Testis (tissue), 3 donors: ENCODE data around the gene PTPRN2. TPM values are rescaled to one million over a fixed set of nuclear protein-coding genes. Genes with fewer than 3 reads are reported as not detected.

Experiments
- DNase-seq: peaks from one replicate; pipeline ENCODE4 v3.0.0-alpha.2; 2019
- H3K27ac ChIP-seq, 2 donors: fragments of 200-600 bp; sonication (generic); one replicate each; pipeline ENCODE4 v1.5.1; 2019
- H3K27me3 ChIP-seq: fragments of 200-600 bp; sonication (generic); one replicate; pipeline ENCODE4 v1.5.1; 2019
- H3K36me3 ChIP-seq: fragments of 200-600 bp; sonication (generic); one replicate; pipeline ENCODE4 v1.5.1; 2017; ENCODE audit warnings: low read depth; ENCODE audit errors: missing control alignments
- H3K4me1 ChIP-seq: fragments of 200-600 bp; sonication (generic); one replicate; pipeline ENCODE4 v1.5.1; 2019
- H3K4me3 ChIP-seq, 2 donors: fragments of 200-600 bp; sonication (generic); one replicate each; pipeline ENCODE4 v1.5.1; 2017 to 2019
- H3K9me3 ChIP-seq: fragments of 200-600 bp; sonication (generic); one replicate; pipeline ENCODE4 v1.5.1; 2017
- POLR2A ChIP-seq: fragments of 450-650 bp; IDR thresholded peaks from one replicate; pipeline ENCODE4 v1.6.1; 2017; ENCODE audit warnings: antibody characterized with exemption, mild to moderate bottlenecking, moderate library complexity
- WGBS, 2 donors: methylation state at CpG; one replicate each; pipeline ENCODE4 v1.1.5; 2018; 5-methylcytosine and 5-hydroxymethylcytosine counted together
- intact Hi-C: fragments of 100-400 bp; cut with DNase I; formaldehyde crosslinking; loops from one replicate; pipeline ENCODE4 v1.15.1; 2023; ENCODE audit warnings: low total_unique reads
- polyA plus RNA-seq: library from polyadenylated mRNA; stranded (reverse); fragments of 350-450 nt; fragmentation: Illumina TruSeq; extraction: RNeasy Lipid Tissue Mini Kit (QIAGEN cat#74804); gene quantifications from one replicate; pipeline ENCODE4 v1.2.3, GENCODE V29; 2014; ENCODE audit warnings: low read depth, low replicate concordance; ENCODE audit not compliant: insufficient read depth
- total RNA-seq, 2 donors: library from RNA; depleted of rRNA; stranded (reverse); fragments of >200 nt; gene quantifications; one replicate each; pipeline ENCODE4 v1.2.3, GENCODE V29; 2016
- TF ChIP-seq, protein P1 (sequence below), 3 experiments: fragments of 450-650 bp in 2 of 3; fragments of 200-600 bp in 1 of 3; sonication (generic) in 1 of 3; IDR thresholded peaks; one replicate each; pipeline ENCODE4 v1.5.1; 2016 to 2019; ENCODE audit warnings: antibody characterized with exemption in 3 of 3, mild to moderate bottlenecking in 2 of 3, moderate library complexity in 1 of 3

Gene PTPRN2
- total and polyA plus RNA-seq, 3 donors from 2014 or later: 9.3 to 10.8 (median 9.8) TPM

- H3K27ac ChIP-seq: no peak overlapping the region
- DNase-seq: no peak
- intact Hi-C loops: no loop called here
- H3K36me3 ChIP-seq: no peaks in the 10 kb centered on the region
- TF ChIP-seq, protein P1, sequence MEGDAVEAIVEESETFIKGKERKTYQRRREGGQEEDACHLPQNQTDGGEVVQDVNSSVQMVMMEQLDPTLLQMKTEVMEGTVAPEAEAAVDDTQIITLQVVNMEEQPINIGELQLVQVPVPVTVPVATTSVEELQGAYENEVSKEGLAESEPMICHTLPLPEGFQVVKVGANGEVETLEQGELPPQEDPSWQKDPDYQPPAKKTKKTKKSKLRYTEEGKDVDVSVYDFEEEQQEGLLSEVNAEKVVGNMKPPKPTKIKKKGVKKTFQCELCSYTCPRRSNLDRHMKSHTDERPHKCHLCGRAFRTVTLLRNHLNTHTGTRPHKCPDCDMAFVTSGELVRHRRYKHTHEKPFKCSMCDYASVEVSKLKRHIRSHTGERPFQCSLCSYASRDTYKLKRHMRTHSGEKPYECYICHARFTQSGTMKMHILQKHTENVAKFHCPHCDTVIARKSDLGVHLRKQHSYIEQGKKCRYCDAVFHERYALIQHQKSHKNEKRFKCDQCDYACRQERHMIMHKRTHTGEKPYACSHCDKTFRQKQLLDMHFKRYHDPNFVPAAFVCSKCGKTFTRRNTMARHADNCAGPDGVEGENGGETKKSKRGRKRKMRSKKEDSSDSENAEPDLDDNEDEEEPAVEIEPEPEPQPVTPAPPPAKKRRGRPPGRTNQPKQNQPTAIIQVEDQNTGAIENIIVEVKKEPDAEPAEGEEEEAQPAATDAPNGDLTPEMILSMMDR (IDR thresholded peaks at IDR 0.05): no peak
- no peak for TF ChIP-seq POLR2A
- 81 to 84% methylated on average over 11 of the region's 11 CpGs for WGBS, 2 donors
- no peaks in the 10 kb centered on the region for H3K4me1 ChIP-seq
- H3K9me3 ChIP-seq: no peaks in the 10 kb centered on the region
- H3K27me3 ChIP-seq: no peaks in the 10 kb centered on the region
- H3K4me3 ChIP-seq: no peak overlapping the region
These were observed 961.5 kb downstream of the PTPRN2 start for GRCh38 chr7:157625973-157626742.

- no peak overlapping the region for H3K27ac ChIP-seq
- H3K27me3 ChIP-seq: no peaks in the 10 kb centered on the region
- TF ChIP-seq POLR2A: no peak
- TF ChIP-seq, protein P1 (IDR thresholded peaks at IDR 0.05): no peak
- H3K9me3 ChIP-seq: no peaks in the 10 kb centered on the region
- WGBS, 2 donors: 81 to 88% methylated on average over 7 of the region's 7 CpGs
- intact Hi-C loops: no loop called here
- H3K36me3 ChIP-seq: no peaks in the 10 kb centered on the region
- H3K4me3 ChIP-seq: no peak overlapping the region
- no peak for DNase-seq
- no peaks in the 10 kb centered on the region for H3K4me1 ChIP-seq
These were observed 964.1 kb downstream of the PTPRN2 start for GRCh38 chr7:157623556-157623955.

- Histone ChIP-seq H3K36me3 (no peaks in the 10 kb centered on the region), H3K27ac (no peak overlapping the region), H3K9me3 (no peaks in the 10 kb centered on the region), H3K27me3 (no peaks in the 10 kb centered on the region), H3K4me1 (no peaks in the 10 kb centered on the region), H3K4me3 (no peak overlapping the region)
- intact Hi-C loops: no loop called here
- no peak for DNase-seq
- 91 to 95% methylated on average over 23 to 28 of the region's 28 CpGs for WGBS, 2 donors
- no peak for TF ChIP-seq POLR2A
- TF ChIP-seq, protein P1 (IDR thresholded peaks at IDR 0.05): no peak
These were observed 965.0 kb downstream of the PTPRN2 start for GRCh38 chr7:157622408-157623205.

DNA sequence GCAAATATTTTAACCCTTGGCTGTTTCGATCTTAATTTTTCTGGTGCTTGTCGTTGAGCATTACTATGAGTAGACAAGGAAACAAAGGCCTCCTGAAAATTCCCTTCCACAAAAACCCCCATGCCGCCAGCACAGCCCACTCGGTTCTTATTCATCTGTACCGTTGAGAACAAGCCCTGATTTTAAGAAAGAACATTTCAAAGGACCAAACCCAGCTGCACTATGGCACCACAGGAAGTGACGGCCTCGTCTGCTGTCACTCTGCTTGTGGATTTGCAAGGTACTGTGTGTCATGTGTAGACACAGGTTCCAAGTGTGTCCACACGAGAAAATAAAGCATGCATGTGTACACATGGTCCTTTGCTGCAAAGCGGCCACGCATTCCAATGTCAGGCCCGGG lies 965.6 kb downstream of the PTPRN2 start:
- intact Hi-C loops: no loop called here
- TF ChIP-seq, protein P1 (IDR thresholded peaks at IDR 0.05): no peak
- no peak for TF ChIP-seq POLR2A
- WGBS, 2 donors: 88 to 94% methylated on average over 11 of the region's 11 CpGs

More for the DNA sequence above, 965.6 kb downstream of the PTPRN2 start:
- Histone ChIP-seq H3K27ac (no peak overlapping the region), H3K4me1 (no peaks in the 10 kb centered on the region), H3K27me3 (no peaks in the 10 kb centered on the region), H3K36me3 (no peaks in the 10 kb centered on the region), H3K9me3 (no peaks in the 10 kb centered on the region), H3K4me3 (no peak overlapping the region)
- no peak for DNase-seq
